Embryonic facial prominence (tissue), 1 donor: ENCODE measurements around the gene GLP1R.

ENCODE experiments used
- DNase-seq: peaks from one replicate; pipeline ENCODE4 v3.0.0-alpha.2; 2016; ENCODE audit errors: extremely low spot score

The GLP1R gene

DNA sequence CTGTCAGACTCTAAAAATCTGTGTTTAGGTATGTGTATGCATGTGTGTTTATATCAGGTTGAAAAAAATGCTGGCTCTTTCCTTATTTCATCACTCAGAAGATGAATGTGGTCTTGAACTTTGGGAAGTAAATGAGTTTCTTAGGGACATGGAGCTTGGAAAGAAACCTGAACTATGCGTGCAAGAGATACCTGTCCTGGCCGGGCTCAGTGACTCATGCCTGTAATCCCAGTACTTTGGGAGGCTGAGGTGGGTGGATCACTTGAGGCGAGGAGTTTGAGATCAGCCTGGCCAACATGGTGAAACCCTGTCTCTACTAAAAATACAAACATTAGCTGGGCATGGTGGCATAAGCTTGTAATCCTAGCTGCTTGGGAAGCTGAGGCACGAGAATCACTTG, 4.4 kb upstream of the GLP1R start:
- DNase-seq = no peak

- DNase-seq = no peak
These were observed 900 bp upstream of the GLP1R start for GRCh38 chr6:39047434-39048327.

- DNase-seq = no peak
These were observed 1.1 kb downstream of the GLP1R start for GRCh38 chr6:39049575-39050283.

GRCh38 chr6:39050453-39051112, 2.0 kb downstream of the GLP1R start:
- no peak for DNase-seq

- DNase-seq = no peak
These were observed 3.0 kb downstream of the GLP1R start for GRCh38 chr6:39051399-39052122.

- DNase-seq = no peak
These were observed 4.5 kb downstream of the GLP1R start for GRCh38 chr6:39053016-39053624.

DNA sequence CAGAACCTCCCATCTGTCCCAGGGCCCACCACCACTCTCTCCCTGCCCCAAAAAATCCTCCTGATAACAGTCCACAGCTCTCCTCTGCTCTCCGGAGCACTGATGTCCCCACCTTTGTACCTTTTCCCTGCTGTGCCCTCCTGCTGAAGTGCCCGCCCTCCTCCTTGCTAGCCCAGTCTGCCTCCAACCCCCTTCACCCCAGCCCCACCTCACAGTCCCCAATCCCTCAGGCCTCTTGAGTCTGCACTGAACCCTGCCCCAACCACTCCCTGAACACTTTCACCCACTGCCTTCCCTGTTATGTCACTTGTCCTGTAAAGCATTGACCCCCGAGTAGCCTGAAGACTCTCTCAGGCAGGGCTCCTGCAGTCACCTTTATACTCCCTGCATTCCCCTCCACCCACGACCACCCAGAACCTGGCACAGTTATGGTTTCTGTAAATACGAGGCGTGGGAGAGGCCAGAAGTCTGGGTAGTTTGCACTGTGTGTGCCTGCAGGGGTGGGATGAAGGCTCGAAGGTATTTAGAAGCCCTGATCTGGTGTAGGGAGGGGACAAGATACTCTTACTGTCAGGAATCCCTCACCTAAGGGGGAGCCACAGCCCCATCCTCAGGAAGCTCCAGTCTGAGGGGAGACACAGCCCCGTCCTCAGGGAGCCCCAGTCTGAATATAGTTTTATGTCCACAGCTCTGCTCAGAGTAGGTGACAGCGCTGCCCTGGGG, 5.4 kb downstream of the GLP1R start:
- no peak for DNase-seq

DNA sequence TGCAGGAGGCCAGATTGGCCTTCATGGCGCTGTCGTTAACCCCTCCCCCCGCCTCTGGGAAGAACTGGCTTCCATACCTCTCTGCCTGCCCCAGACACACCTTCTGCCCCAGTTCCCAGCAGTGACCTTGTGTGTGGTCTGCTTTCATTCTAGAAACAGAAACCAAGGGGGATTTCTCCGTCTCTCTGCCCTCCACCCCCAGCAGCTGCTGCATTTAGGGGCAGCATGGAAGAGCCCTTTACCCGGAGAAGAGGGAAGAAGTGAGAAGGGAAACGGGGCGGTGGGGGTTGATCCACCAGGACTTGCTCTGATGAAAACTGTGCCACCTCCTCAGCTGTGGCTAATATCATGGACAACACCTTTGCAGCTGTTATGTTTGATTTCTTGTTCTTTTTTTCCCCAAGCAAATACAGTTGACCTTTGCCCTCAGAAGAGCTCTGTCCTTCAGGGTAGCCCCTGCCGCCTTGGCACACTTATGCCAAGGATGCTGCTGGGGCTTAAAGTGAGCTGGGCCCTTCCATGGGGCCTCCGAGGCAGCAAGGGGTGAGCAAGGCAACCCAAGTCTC, 6.1 kb downstream of the GLP1R start:
- no peak for DNase-seq

- no peak for DNase-seq
These were observed 7.1 kb downstream of the GLP1R start for GRCh38 chr6:39055661-39056060.

DNA sequence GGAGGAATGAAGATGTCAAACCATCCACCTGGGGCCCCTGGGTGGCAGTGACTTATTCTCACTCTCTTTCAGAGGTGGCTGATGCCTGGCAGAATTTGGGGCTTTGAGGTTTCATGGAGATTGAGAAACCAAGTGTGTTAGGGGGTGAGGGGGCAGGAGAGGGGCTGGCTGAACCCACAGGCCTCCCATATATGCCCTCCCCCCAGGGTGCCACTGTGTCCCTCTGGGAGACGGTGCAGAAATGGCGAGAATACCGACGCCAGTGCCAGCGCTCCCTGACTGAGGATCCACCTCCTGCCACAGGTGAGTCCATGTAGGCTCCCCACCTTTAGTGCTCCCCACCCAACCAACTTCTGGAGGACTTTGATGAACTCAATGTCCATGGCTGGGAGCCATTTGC, 7.6 kb downstream of the GLP1R start:
- DNase-seq = no peak

- no peak for DNase-seq
These were observed 8.1 kb downstream of the GLP1R start for GRCh38 chr6:39056681-39057080.

DNA sequence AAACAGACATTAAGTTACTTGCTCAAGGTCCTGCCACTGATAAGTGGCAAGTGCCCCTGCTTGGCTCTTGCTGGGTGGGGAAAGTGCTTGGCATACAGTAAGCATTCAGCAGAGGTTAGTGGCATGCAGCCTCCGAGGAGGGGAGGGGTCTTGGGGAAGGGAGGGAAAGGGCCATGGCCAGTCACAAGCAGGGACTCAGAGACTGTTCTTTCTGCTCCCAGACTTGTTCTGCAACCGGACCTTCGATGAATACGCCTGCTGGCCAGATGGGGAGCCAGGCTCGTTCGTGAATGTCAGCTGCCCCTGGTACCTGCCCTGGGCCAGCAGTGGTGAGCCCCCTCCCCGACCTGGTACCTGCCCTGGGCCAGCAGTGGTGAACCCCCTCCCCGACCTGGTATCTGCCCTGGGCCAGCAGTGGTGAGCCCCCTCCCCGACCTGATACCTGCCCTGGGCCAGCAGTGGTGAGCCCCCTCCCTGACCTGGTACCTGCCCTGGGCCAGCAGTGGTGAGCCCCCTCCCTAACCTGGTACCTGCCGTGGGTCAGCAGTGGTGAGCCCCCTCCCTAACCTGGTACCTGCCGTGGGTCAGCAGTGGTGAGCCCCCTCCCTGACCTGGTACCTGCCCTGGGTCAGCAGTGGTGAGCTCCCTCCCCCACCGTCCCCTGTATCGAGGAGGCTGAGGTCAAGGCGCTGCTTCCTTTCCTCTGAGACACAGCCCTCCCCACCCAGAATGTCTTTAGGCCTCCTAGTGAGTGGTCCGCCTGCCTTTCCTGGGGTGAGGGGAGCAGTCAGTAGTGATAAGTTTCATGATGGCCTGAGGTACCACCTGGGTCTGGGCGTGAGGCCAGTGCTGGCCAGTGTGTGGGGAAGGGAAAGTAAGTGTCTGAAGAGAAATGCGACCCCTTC, 8.9 kb downstream of the GLP1R start:
- no peak for DNase-seq

DNA sequence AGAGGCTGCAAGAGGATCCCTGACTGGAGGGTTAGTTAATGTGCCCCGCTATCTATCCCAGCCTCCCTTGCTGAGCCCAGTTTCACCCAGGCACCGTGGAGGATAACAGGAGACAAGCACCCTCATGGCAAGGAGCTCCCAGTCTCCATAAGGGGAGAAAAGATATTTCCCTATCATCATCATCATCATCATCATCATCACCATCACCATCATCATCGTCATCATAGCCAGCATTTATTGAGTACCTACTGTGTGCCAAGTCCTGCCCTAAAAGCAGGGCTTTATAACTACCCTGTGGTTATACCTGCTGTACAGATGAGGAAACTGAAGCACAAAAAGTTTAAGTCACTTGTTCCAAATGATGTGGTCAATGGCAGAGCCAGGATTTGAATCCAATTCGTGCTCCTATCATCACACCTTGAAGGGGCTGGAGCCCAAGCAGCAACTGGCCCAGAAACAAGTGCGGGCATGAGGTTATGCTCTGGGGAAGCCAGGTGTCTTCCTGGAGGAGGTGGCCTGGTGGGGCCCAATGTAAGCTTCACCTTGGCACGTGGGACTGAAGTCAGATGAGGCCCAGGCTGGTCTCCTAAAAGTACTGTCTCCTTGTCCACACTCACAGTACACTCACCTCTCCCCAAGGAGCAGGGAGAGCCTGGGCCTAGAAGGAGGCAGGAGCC, 10.0 kb downstream of the GLP1R start:
- DNase-seq = no peak

- DNase-seq = no peak
These were observed 11.1 kb downstream of the GLP1R start for GRCh38 chr6:39059496-39060310.

DNA sequence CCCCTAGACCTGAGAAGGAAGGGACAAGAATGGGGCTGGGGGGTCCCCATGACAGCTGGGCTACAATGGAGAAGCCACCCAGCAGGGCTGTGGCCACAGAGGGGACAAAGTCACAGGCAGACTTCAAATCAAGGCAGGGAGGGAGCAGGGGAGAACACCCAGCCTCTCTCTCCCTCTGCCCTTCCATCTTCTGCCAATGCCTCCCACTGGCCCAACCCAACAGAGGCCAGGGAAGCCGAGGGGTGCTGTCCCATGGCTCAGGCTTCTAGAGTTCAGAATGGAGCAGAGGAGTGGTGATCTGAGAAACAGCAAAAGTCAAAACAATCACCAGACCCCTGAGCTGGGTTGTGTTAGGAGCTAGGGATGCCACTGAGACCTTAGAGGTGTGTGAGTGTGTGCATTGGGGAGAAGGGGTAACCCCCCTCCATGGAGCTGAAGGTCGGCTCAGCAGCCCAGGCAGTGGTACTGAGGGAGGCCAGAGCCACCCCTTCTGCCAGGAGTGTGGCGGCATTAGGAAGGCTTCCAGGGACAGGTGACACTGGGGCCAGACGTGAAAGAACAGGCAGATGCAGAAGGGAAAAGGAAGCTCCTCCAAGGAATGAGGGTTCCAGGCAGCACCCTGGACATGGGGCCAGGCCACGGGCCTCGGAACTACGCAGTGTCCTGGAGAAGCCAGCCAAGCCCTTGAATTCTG, 12.0 kb downstream of the GLP1R start:
- no peak for DNase-seq

GRCh38 chr6:39061182-39061581, 12.6 kb downstream of the GLP1R start:
- DNase-seq = no peak

GRCh38 chr6:39061588-39061987, 13.0 kb downstream of the GLP1R start:
- DNase-seq = no peak
